Liver (tissue), 9 donors: ENCODE data around the gene DAB1. TPM values are rescaled to one million over a fixed set of nuclear protein-coding genes. Genes with fewer than 3 reads are reported as not detected.

ENCODE experiments used
- DNase-seq: peaks from one replicate; pipeline ENCODE4 v3.0.0-alpha.2; 2017; ENCODE audit warnings: low spot score
- H3K27ac ChIP-seq, 2 donors: one replicate each; pipeline ENCODE4 v1.7.0; 2013; ENCODE audit warnings: inconsistent platforms in 2 of 2, low read length in 2 of 2, control low read depth in 1 of 2, low read depth in 1 of 2, mild to moderate bottlenecking in 1 of 2
- H3K27me3 ChIP-seq, 4 donors: one replicate each; pipeline versions ENCODE4 v1.6.1 to v1.7.0; 2013; ENCODE audit warnings: low read length in 3 of 4, inconsistent platforms in 1 of 4, mild to moderate bottlenecking in 1 of 4, moderate library complexity in 1 of 4; ENCODE audit not compliant: control insufficient read depth in 4 of 4, insufficient read depth in 4 of 4
- H3K36me3 ChIP-seq, 4 donors: one replicate each; pipeline versions ENCODE4 v1.6.1 to v1.7.0; 2013; ENCODE audit warnings: low read length in 3 of 4, mild to moderate bottlenecking in 3 of 4, low read depth in 1 of 4, moderate library complexity in 1 of 4; ENCODE audit not compliant: control insufficient read depth in 4 of 4, insufficient read depth in 3 of 4
- H3K4me1 ChIP-seq, 4 donors: one replicate each; pipeline versions ENCODE4 v1.6.1 to v1.7.0; 2013; ENCODE audit warnings: low read length in 3 of 4, mild to moderate bottlenecking in 3 of 4, moderate library complexity in 1 of 4; ENCODE audit not compliant: control insufficient read depth in 4 of 4, insufficient read depth in 4 of 4
- H3K4me3 ChIP-seq, 3 donors: one replicate each; pipeline versions ENCODE4 v1.6.1 to v1.7.0; 2013; ENCODE audit warnings: low read length in 3 of 3, control low read depth in 1 of 3, low read depth in 1 of 3, mild to moderate bottlenecking in 1 of 3
- H3K9ac ChIP-seq, 2 donors: one replicate each; pipeline ENCODE4 v1.7.0; 2013; ENCODE audit warnings: low read length in 2 of 2, mild to moderate bottlenecking in 2 of 2, moderate library complexity in 2 of 2, control low read depth in 1 of 2, low read depth in 1 of 2
- H3K9me3 ChIP-seq, 4 donors: one replicate each; pipeline versions ENCODE4 v1.6.1 to v1.7.0; 2013; ENCODE audit warnings: low read length in 3 of 4; ENCODE audit not compliant: control insufficient read depth in 4 of 4
- ATF3 ChIP-seq: IDR thresholded peaks from 2 replicates; pipeline ENCODE4 v1.6.1; 2016; ENCODE audit warnings: antibody characterized with exemption
- CTCF ChIP-seq: fragments of 150-350 bp; IDR thresholded peaks from 2 replicates; pipeline ENCODE4 v1.5.1; 2017; ENCODE audit warnings: improper control_type of control experiment, low read depth, low read length; ENCODE audit not compliant: missing input control
- EGR1 ChIP-seq, 2 donors: IDR thresholded peaks; 2 replicates each; pipeline ENCODE4 v1.6.1; 2016 to 2018; ENCODE audit warnings: antibody characterized with exemption in 2 of 2, low read depth in 2 of 2
- FOXA1 ChIP-seq: IDR thresholded peaks from 2 replicates; pipeline ENCODE4 v1.6.1; 2016; ENCODE audit warnings: antibody characterized with exemption
- FOXA2 ChIP-seq: IDR thresholded peaks from 2 replicates; pipeline ENCODE4 v1.6.1; 2016; ENCODE audit warnings: antibody characterized with exemption
- GABPA ChIP-seq, 2 donors: IDR thresholded peaks in 1 of 2; conservative IDR thresholded peaks in 1 of 2; 2 replicates each; pipeline ENCODE4 v1.6.1; 2016; ENCODE audit warnings: antibody characterized with exemption in 2 of 2, mild to moderate bottlenecking in 1 of 2, moderate library complexity in 1 of 2
- HNF4A ChIP-seq, 2 donors: conservative IDR thresholded peaks; 2 replicates each; pipeline ENCODE4 v1.6.1; 2016; ENCODE audit warnings: antibody characterized with exemption in 2 of 2, mild to moderate bottlenecking in 2 of 2
- JUND ChIP-seq, 2 donors: IDR thresholded peaks; 2 replicates each; pipeline ENCODE4 v1.6.1; 2016; ENCODE audit warnings: antibody characterized with exemption in 2 of 2
- MAX ChIP-seq: IDR thresholded peaks from 2 replicates; pipeline ENCODE4 v1.6.1; 2016; ENCODE audit warnings: antibody characterized with exemption
- NR2F2 ChIP-seq: IDR thresholded peaks from 2 replicates; pipeline ENCODE4 v1.6.1; 2016; ENCODE audit warnings: antibody characterized with exemption
- RAD21 ChIP-seq, 2 donors: IDR thresholded peaks; 2 replicates each; pipeline ENCODE4 v1.6.1; 2016; ENCODE audit warnings: antibody characterized with exemption in 2 of 2, mild to moderate bottlenecking in 2 of 2
- REST ChIP-seq: IDR thresholded peaks from 2 replicates; pipeline ENCODE4 v1.6.1; 2016; ENCODE audit warnings: antibody characterized with exemption, mild to moderate bottlenecking
- RXRA ChIP-seq, 2 donors: IDR thresholded peaks; 2 replicates each; pipeline ENCODE4 v1.6.1; 2017 to 2018; ENCODE audit warnings: antibody characterized with exemption in 2 of 2, mild to moderate bottlenecking in 1 of 2
- SP1 ChIP-seq: IDR thresholded peaks from 2 replicates; pipeline ENCODE4 v1.6.1; 2018; ENCODE audit warnings: antibody characterized with exemption, mild to moderate bottlenecking
- TAF1 ChIP-seq: conservative IDR thresholded peaks from 2 replicates; pipeline ENCODE4 v1.6.1; 2016; ENCODE audit warnings: antibody characterized with exemption, mild to moderate bottlenecking
- YY1 ChIP-seq: IDR thresholded peaks from 2 replicates; pipeline ENCODE4 v1.6.1; 2016; ENCODE audit warnings: antibody characterized with exemption, mild to moderate bottlenecking
- ZBTB33 ChIP-seq: IDR thresholded peaks from 2 replicates; pipeline ENCODE4 v1.6.1; 2016; ENCODE audit warnings: antibody characterized with exemption
- WGBS: extraction: QIAGEN DNeasy Blood & Tissue Kit; methylation state at CpG from one replicate; pipeline ENCODE4 v1.1.7; 2013; 5-methylcytosine and 5-hydroxymethylcytosine counted together
- polyA plus RNA-seq, 2 donors: library from polyadenylated mRNA; stranded (reverse) in 1 of 2; unstranded in 1 of 2; fragments of 200-250 nt in 1 of 2; fragments of >200 nt in 1 of 2; fragmentation: Nextera tagmentation in 1 of 2; extraction: Ambion mirVana in 1 of 2; gene quantifications; one replicate each; pipeline versions ENCODE4 v1.2.1 to v1.2.3, GENCODE V29; 2013 to 2015
- total RNA-seq, 2 donors: library from RNA; depleted of rRNA; stranded (reverse); fragments of >200 nt; gene quantifications; one replicate each; pipeline ENCODE4 v1.2.3, GENCODE V29; 2014
- donor health status: healthy.
- donor health status: healthy.
- donor health status: healthy.
- donor health status: healthy.
- donor health status: healthy.

The DAB1 gene
- total and polyA plus RNA-seq, 4 donors: 0.54 to 1.7 (median 1.2) TPM

GRCh38 chr1:57156907-57157306 is 267.0 kb downstream of the DAB1 start:
- Histone ChIP-seq H3K9ac (no peak overlapping the region), H3K4me3 (no peak overlapping the region), H3K36me3 (peaks cover 0 to 2% (median 0%) of the 10 kb centered on the region in 4 donors), H3K27ac (no peak overlapping the region), H3K9me3 (no peaks in the 10 kb centered on the region), H3K4me1 (no peaks in the 10 kb centered on the region), H3K27me3 (no peaks in the 10 kb centered on the region)
- 85% methylated on average over 3 of the region's 3 CpGs for WGBS
- DNase-seq: no peak
- no peak for TF ChIP-seq JUND (IDR thresholded peaks at IDR 0.05)
- TF ChIP-seq ZBTB33: no peak
- no peak for TF ChIP-seq REST
- no peak for TF ChIP-seq MAX
- TF ChIP-seq RAD21 (IDR thresholded peaks at IDR 0.05): no peak
- no peak for TF ChIP-seq YY1
- TF ChIP-seq HNF4A (conservative IDR thresholded peaks at IDR 0.05): no peak
- TF ChIP-seq ATF3: no peak
- no peak for TF ChIP-seq CTCF
- TF ChIP-seq FOXA1: no peak
- TF ChIP-seq TAF1: no peak
- no peak for TF ChIP-seq RXRA (IDR thresholded peaks at IDR 0.05)
- TF ChIP-seq FOXA2: no peak
- no peak for TF ChIP-seq NR2F2
- TF ChIP-seq SP1: no peak
- TF ChIP-seq GABPA (IDR thresholded peaks at IDR 0.05 in 1 of 2, conservative IDR thresholded peaks at IDR 0.05 in 1 of 2): no peak
- no peak for TF ChIP-seq EGR1 (IDR thresholded peaks at IDR 0.05; ENCODE audit: low read depth in 2 of 2)

- no peaks in the 10 kb centered on the region for H3K4me1 ChIP-seq
- no peak overlapping the region for H3K27ac ChIP-seq
- no peak overlapping the region for H3K9ac ChIP-seq
- no peak for DNase-seq
- no peak overlapping the region for H3K4me3 ChIP-seq
- no peaks in the 10 kb centered on the region for H3K36me3 ChIP-seq
- no peaks in the 10 kb centered on the region for H3K9me3 ChIP-seq
- H3K27me3 ChIP-seq: no peaks in the 10 kb centered on the region
- whole genome bisulfite sequencing: 67% methylated on average over 2 of the region's 2 CpGs
- no peak for TF ChIP-seq SP1
- no peak for TF ChIP-seq TAF1
- TF ChIP-seq MAX: no peak
- TF ChIP-seq GABPA (IDR thresholded peaks at IDR 0.05 in 1 of 2, conservative IDR thresholded peaks at IDR 0.05 in 1 of 2): no peak
- no peak for TF ChIP-seq HNF4A (conservative IDR thresholded peaks at IDR 0.05)
- no peak for TF ChIP-seq JUND (IDR thresholded peaks at IDR 0.05)
- TF ChIP-seq ATF3: no peak
- no peak for TF ChIP-seq ZBTB33
- TF ChIP-seq NR2F2: no peak
- TF ChIP-seq RXRA (IDR thresholded peaks at IDR 0.05): no peak
- TF ChIP-seq RAD21 (IDR thresholded peaks at IDR 0.05): no peak
- no peak for TF ChIP-seq FOXA2
- TF ChIP-seq FOXA1: no peak
Measured at GRCh38 chr1:57146100-57146499, 277.8 kb downstream of the DAB1 start.
